Thyroid gland (tissue), 4 donors: ENCODE results near the gene CERKL. TPM values are rescaled to one million over a fixed set of nuclear protein-coding genes. Genes with fewer than 3 reads are reported as not detected.

Experiments used
- DNase-seq, 2 donors: peaks; one replicate each; pipeline ENCODE4 v3.0.0-alpha.2; 2019
- H3K27ac ChIP-seq, 3 donors: fragments of 200-600 bp; sonication (generic); 1 replicate in 2 of 3; 2 replicates in 1 of 3; pipeline ENCODE4 v1.5.1; 2016 to 2019; ENCODE audit warnings: mild to moderate bottlenecking in 1 of 3, moderate library complexity in 1 of 3
- H3K27me3 ChIP-seq: fragments of 200-600 bp; sonication (generic); one replicate; pipeline ENCODE4 v1.5.1; 2019
- H3K36me3 ChIP-seq, 2 donors: fragments of 200-600 bp; sonication (generic); one replicate each; pipeline ENCODE4 v1.5.1; 2016 to 2019
- H3K4me1 ChIP-seq, 2 donors: fragments of 200-600 bp; sonication (generic); one replicate each; pipeline ENCODE4 v1.5.1; 2017 to 2019
- H3K4me3 ChIP-seq, 3 donors: fragments of 200-600 bp; sonication (generic); replicated peaks in 1 of 3; 1 replicate in 2 of 3; 2 replicates in 1 of 3; pipeline ENCODE4 v1.5.1; 2016; ENCODE audit warnings: mild to moderate bottlenecking in 1 of 3
- H3K9me3 ChIP-seq: fragments of 200-600 bp; sonication (generic); one replicate; pipeline ENCODE4 v1.5.1; 2017
- POLR2A ChIP-seq, 2 donors: fragments of 450-650 bp; IDR thresholded peaks; one replicate each; pipeline ENCODE4 v1.6.1; 2017; ENCODE audit warnings: antibody characterized with exemption in 2 of 2, mild to moderate bottlenecking in 2 of 2, moderate library complexity in 1 of 2
- WGBS, 2 donors: methylation state at CpG; one replicate each; pipeline ENCODE4 v1.1.5; 2017; 5-methylcytosine and 5-hydroxymethylcytosine counted together
- intact Hi-C: fragments of 100-400 bp; cut with DNase I; formaldehyde crosslinking; loops from one replicate; pipeline ENCODE4 v1.15.1; 2023
- total RNA-seq, 4 donors: library from RNA; depleted of rRNA; stranded (reverse); fragments of >200 nt; gene quantifications; one replicate each; pipeline ENCODE4 v1.2.3, GENCODE V29; 2016
- TF ChIP-seq, protein P1 (sequence below), 6 experiments: fragments of 200-600 bp in 3 of 6; fragments of 450-650 bp in 3 of 6; sonication (generic) in 3 of 6; IDR thresholded peaks; one replicate each; pipeline ENCODE4 v1.5.1; 2016 to 2019; ENCODE audit warnings: antibody characterized with exemption in 6 of 6, mild to moderate bottlenecking in 2 of 6, inconsistent platforms in 1 of 6, moderate library complexity in 1 of 6

The CERKL gene
- total RNA-seq, 4 donors from 2014 or later: not detected

DNA sequence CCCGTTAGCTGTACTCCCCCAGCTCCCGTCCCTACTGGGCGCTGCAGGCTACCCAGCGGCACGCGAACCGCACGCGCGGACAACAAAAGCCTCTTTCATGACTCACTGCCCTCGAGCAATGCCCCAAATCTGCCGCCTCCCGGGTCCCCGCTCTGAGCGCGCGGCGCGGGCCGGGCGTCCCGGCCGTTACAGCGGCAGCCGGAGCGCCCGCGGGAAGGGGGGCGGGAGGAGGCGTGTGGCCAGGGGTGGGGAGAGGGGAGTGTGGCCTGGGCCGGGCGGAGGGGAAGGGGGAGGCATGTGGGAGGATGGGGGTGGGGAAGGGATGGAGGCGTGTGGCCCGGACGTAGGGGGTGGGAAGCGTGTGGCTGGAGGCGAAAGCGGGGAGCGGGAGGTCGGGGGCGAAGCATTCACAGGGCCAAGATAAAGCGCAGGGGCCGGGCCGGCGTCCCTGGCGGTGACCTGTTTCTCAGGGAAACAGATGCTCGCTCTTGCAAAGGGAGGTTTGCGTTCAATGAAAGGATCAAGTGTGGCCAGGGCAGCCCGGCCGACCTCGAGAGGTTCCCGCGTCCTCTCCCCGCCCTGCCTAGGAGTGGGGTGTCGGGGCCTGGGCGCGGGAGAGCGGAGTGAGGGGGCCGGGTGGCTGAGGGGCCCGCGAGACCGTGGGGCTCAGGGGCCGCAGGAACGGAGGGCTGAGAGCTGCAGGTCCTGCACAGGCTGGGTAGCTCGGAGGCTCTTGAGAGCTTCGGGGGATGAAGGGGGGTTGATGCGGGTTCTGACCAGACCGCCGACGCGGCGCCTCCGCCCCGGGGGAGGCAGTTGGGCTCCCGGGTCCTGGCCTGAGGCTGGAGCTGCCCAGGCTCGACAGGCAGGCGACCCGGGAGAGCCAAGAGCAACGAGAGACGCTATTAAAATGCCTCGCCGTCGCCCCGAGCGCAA, 26.9 kb upstream of the CERKL start:
- Histone ChIP-seq H3K36me3 (no peaks in the 10 kb centered on the region), H3K9me3 (no peaks in the 10 kb centered on the region), H3K27me3 (peaks cover 42% of the 10 kb centered on the region), H3K27ac (no peak overlapping the region), H3K4me1 (peaks cover 12 to 21% of the 10 kb centered on the region in 2 donors), H3K4me3 (no peak overlapping the region)
- TF ChIP-seq POLR2A (IDR thresholded peaks at IDR 0.05): no peak
- TF ChIP-seq, protein P1, sequence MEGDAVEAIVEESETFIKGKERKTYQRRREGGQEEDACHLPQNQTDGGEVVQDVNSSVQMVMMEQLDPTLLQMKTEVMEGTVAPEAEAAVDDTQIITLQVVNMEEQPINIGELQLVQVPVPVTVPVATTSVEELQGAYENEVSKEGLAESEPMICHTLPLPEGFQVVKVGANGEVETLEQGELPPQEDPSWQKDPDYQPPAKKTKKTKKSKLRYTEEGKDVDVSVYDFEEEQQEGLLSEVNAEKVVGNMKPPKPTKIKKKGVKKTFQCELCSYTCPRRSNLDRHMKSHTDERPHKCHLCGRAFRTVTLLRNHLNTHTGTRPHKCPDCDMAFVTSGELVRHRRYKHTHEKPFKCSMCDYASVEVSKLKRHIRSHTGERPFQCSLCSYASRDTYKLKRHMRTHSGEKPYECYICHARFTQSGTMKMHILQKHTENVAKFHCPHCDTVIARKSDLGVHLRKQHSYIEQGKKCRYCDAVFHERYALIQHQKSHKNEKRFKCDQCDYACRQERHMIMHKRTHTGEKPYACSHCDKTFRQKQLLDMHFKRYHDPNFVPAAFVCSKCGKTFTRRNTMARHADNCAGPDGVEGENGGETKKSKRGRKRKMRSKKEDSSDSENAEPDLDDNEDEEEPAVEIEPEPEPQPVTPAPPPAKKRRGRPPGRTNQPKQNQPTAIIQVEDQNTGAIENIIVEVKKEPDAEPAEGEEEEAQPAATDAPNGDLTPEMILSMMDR (IDR thresholded peaks at IDR 0.05): no peak
- 1 to 3% methylated on average over 59 to 82 of the region's 85 CpGs for WGBS, 2 donors
- intact Hi-C loops: no loop called here
- no peak for DNase-seq

DNA sequence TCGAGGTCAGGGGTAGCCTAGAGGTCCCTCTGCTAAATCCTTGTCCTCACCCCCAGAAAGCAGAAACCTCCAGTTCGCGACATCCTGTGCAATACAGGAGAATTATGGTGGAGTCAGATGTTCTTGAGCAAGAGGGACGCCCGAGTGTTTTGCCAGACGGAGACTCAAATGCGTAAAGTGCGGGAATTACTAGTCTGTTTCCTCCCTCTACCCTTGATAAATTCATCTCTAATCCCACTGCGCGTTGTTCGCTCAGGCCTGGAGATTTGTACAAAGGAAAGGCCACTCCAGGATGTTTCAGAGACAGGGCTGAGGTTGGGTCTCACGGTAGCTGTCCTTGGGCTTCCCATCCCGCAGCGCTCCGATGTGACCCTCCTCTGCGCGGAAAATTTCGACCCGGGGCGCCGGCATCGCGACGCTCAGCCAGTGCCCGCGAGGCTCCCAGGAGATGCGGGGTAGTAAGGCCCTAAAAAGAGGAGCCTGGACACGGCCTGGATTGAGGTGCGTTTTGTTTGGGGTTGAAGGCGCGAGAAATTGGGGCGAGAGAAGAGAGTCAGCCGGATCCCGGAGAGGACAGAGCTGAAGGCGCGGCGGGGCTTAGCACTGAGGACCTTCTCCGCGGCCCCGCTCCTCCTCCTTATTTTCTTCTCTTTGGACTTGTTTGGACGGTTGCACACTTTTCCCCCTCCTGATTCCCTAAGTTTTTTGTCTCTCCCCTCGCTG, 26.1 kb upstream of the CERKL start:
- H3K27me3 ChIP-seq: peaks cover 42% of the 10 kb centered on the region
- no peak for TF ChIP-seq POLR2A (IDR thresholded peaks at IDR 0.05)
- TF ChIP-seq, protein P1 (IDR thresholded peaks at IDR 0.05): no peak
- H3K9me3 ChIP-seq: no peaks in the 10 kb centered on the region
- H3K4me1 ChIP-seq: peaks cover 12 to 21% of the 10 kb centered on the region in 2 donors
- WGBS, 2 donors: 5% methylated on average over 41 to 42 of the region's 42 CpGs
- DNase-seq: no peak
- intact Hi-C loops: no loop called here
- H3K36me3 ChIP-seq: no peaks in the 10 kb centered on the region
- H3K27ac ChIP-seq: no peak overlapping the region
- H3K4me3 ChIP-seq: no peak overlapping the region

DNA sequence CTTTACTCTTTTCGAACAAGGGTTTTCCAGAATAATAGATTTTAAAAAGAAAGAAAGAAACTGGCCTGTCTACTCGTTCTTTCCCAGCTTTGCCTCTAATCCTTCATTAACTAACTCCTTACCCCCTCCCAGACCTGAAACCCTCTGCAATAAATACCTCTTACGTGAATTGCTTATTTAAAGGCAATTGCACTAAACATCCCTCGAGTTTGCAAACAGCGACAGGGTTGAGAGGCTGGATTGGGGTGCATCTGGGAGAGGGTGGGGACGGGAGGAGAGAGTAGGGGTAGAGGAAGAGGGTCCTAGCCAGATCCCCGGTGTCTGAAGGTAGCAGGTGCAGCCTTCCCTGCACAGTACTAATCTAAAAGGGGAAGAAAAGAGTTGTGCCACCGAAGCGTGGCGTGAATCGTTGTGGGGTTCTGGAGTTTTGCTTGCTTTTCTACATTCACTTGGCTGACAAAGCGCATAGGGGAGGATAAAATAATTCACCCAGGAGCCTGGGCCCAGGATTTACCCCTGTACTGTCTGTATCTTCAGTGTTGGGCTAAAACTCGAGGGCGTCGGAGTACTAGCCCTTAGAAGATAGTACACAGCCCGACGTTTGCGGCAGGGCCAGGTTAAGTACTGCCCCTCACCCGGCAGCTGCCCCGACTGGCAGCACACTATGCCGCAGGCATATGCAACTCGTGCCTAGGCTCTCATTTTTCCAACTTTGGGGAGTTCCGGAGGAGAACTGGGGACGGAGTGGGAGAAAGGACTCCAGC, 25.3 kb upstream of the CERKL start:
- WGBS, 2 donors: 8% methylated on average over 24 of the region's 24 CpGs
- H3K27me3 ChIP-seq: peaks cover 42% of the 10 kb centered on the region
- intact Hi-C loops: no loop called here
- no peaks in the 10 kb centered on the region for H3K9me3 ChIP-seq
- no peak for DNase-seq
- H3K4me3 ChIP-seq: no peak overlapping the region
- H3K4me1 ChIP-seq: peaks cover 12 to 21% of the 10 kb centered on the region in 2 donors
- H3K36me3 ChIP-seq: no peaks in the 10 kb centered on the region
- no peak overlapping the region for H3K27ac ChIP-seq
- TF ChIP-seq, protein P1 (IDR thresholded peaks at IDR 0.05): no peak
- no peak for TF ChIP-seq POLR2A (IDR thresholded peaks at IDR 0.05)

DNA sequence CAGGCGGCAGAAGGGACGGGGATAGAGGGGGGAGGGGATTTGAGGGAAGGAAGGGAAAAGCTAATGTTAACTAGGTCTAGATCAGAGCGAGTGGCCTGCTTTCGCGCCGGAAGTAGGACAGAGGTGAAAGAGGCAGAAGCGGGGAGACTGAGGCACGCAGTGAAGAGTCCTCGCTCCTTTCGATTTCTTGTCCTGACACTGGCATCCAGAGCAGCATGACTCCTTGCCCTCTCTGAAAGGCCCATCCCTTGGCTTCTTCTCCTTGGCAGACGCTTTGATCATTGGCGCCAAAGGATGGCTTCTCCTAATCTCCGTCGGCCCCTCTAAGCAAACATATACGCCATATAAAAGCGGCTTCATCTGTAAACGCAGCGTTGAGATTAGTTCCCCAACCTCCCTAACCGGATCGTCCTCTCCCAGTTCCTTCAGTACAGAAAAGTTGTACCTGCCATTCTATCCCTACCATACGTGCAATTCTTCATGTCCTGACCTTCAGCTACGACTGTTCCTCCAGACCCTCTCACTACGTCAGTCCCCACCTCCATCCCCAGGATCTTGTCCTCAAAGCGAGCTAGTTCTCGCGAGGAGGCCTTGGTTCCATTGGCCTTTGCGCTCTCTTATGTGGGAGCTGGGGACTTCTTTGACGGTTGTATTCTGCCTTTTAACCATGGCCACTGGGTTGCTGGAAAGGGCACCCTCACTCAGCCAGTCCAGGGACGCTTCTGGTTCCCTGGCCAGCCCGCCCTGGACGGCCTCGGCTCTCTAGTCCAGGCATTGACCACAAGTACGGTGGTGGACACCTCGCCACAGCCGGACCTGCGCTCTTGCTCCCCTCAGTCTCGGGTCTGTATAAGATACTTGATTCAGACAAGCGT, 24.3 kb upstream of the CERKL start:
- Histone ChIP-seq H3K9me3 (no peaks in the 10 kb centered on the region), H3K27ac (no peak overlapping the region), H3K4me3 (no peak overlapping the region), H3K4me1 (peaks cover 12 to 21% of the 10 kb centered on the region in 2 donors), H3K27me3 (peaks cover 42% of the 10 kb centered on the region), H3K36me3 (no peaks in the 10 kb centered on the region)
- DNase-seq: no peak
- WGBS, 2 donors: 3 to 4% methylated on average over 30 to 35 of the region's 38 CpGs
- TF ChIP-seq, protein P1 (IDR thresholded peaks at IDR 0.05): no peak
- no peak for TF ChIP-seq POLR2A (IDR thresholded peaks at IDR 0.05)
- intact Hi-C loops: no loop called here
